NCI-H345 (cell line): Measurements from ENCODE around the gene AGAP1.
"Not testable (repeated sequence)": the region's sequence is repeated elsewhere in the genome, so short reads cannot be mapped to it uniquely, and the experiment has no call there.

Source experiments
- DNase-seq: peaks from one replicate; lab custom pipeline; 2025; lab: John Stamatoyannopoulos, UW

The AGAP1 gene

GRCh38 chr2:235592430-235592829 is 98.6 kb downstream of the AGAP1 start:
- no peak for DNase-seq

GRCh38 chr2:235592836-235593235 is 99.0 kb downstream of the AGAP1 start:
- no peak for DNase-seq

GRCh38 chr2:235594041-235594440 is 100.2 kb downstream of the AGAP1 start:
- peak; percentile 77 for DNase-seq

- DNase-seq = no peak
Observed at GRCh38 chr2:235594964-235595363, 101.1 kb downstream of the AGAP1 start.

- DNase-seq = peak; percentile 72
Observed at GRCh38 chr2:235595422-235596010, 101.7 kb downstream of the AGAP1 start.

- no peak for DNase-seq
Observed at GRCh38 chr2:235596272-235596671, 102.4 kb downstream of the AGAP1 start.

- DNase-seq = no peak
Observed at GRCh38 chr2:235597081-235597615, 103.3 kb downstream of the AGAP1 start.

- DNase-seq = no peak
Observed at GRCh38 chr2:235598026-235598425, 104.2 kb downstream of the AGAP1 start.

GRCh38 chr2:235598532-235599531 is 105.0 kb downstream of the AGAP1 start:
- DNase-seq = no peak

- peak; percentile 18 for DNase-seq
Observed at GRCh38 chr2:235599596-235600338, 105.9 kb downstream of the AGAP1 start.

GRCh38 chr2:235600406-235600805 is 106.6 kb downstream of the AGAP1 start:
- no peak for DNase-seq

- no peak for DNase-seq
Observed at GRCh38 chr2:235600926-235601325, 107.1 kb downstream of the AGAP1 start.

- no peak for DNase-seq
Observed at GRCh38 chr2:235601960-235602704, 108.3 kb downstream of the AGAP1 start.

GRCh38 chr2:235602971-235603370 is 109.1 kb downstream of the AGAP1 start:
- DNase-seq = not testable (repeated sequence)

- no peak for DNase-seq
Observed at GRCh38 chr2:235603659-235604058, 109.8 kb downstream of the AGAP1 start.

GRCh38 chr2:235605312-235606003 is 111.6 kb downstream of the AGAP1 start:
- peak; percentile 85 for DNase-seq

GRCh38 chr2:235606004-235606715 is 112.3 kb downstream of the AGAP1 start:
- no peak for DNase-seq

GRCh38 chr2:235607546-235608199 is 113.8 kb downstream of the AGAP1 start:
- no peak for DNase-seq

- DNase-seq = no peak
Observed at GRCh38 chr2:235608200-235608887, 114.5 kb downstream of the AGAP1 start.
